HG03439 (cell line): ENCODE measurements around the gene CITED4.
"Not testable (repeated sequence)": the region's sequence is repeated elsewhere in the genome, so short reads cannot be mapped to it uniquely, and the experiment has no call there.

Source experiments
- ATAC-seq: cut with Tn5 transposase; IDR thresholded peaks from one replicate; pipeline ENCODE4 v1.9.1; 2021; ENCODE audit warnings: mild to moderate bottlenecking, moderate library complexity; ENCODE audit not compliant: unreplicated experiment

CITED4 gene

GRCh38 chr1:40862008-40862863 lies at the start of gene CITED4:
CITED4 (minus strand) TSS chr1:40862363; CDS start chr1:40862127, 236 bp downstream.
- ATAC-seq: peak; percentile 92

- no peak for ATAC-seq
These were observed 48.9 kb upstream of the CITED4 start for GRCh38 chr1:40911105-40911504.

- no peak for ATAC-seq
These were observed 47.1 kb upstream of the CITED4 start for GRCh38 chr1:40909281-40909680.

- no peak for ATAC-seq
These were observed 46.2 kb upstream of the CITED4 start for GRCh38 chr1:40908350-40908749.

- ATAC-seq: no peak
These were observed 45.7 kb upstream of the CITED4 start for GRCh38 chr1:40907899-40908298.

- ATAC-seq: no peak
These were observed 44.7 kb upstream of the CITED4 start for GRCh38 chr1:40906781-40907400.

- no peak for ATAC-seq
These were observed 42.9 kb upstream of the CITED4 start for GRCh38 chr1:40905061-40905460.

GRCh38 chr1:40903106-40903505 lies 40.9 kb upstream of the CITED4 start:
- ATAC-seq: no peak

GRCh38 chr1:40901886-40902852 lies 40.0 kb upstream of the CITED4 start:
- ATAC-seq: no peak

GRCh38 chr1:40899230-40899870 lies 37.2 kb upstream of the CITED4 start:
- ATAC-seq: no peak

- no peak for ATAC-seq
These were observed 36.3 kb upstream of the CITED4 start for GRCh38 chr1:40898431-40898901.

GRCh38 chr1:40897513-40897912 lies 35.4 kb upstream of the CITED4 start:
- no peak for ATAC-seq

GRCh38 chr1:40896482-40896881 lies 34.3 kb upstream of the CITED4 start:
- no peak for ATAC-seq

GRCh38 chr1:40895601-40896000 lies 33.4 kb upstream of the CITED4 start:
- no peak for ATAC-seq

GRCh38 chr1:40894858-40895257 lies 32.7 kb upstream of the CITED4 start:
- not testable (repeated sequence) for ATAC-seq

GRCh38 chr1:40894455-40894854 lies 32.3 kb upstream of the CITED4 start:
- ATAC-seq: no peak

GRCh38 chr1:40893946-40894345 lies 31.8 kb upstream of the CITED4 start:
- ATAC-seq: no peak

GRCh38 chr1:40892354-40892753 lies 30.2 kb upstream of the CITED4 start:
- no peak for ATAC-seq

GRCh38 chr1:40890771-40891170 lies 28.6 kb upstream of the CITED4 start:
- ATAC-seq: no peak

GRCh38 chr1:40887652-40888051 lies 25.5 kb upstream of the CITED4 start:
- ATAC-seq: no peak

GRCh38 chr1:40887012-40887378 lies 24.8 kb upstream of the CITED4 start:
- ATAC-seq: no peak
